Measurements from ENCODE around the gene FGF12.

Gene FGF12

DNA sequence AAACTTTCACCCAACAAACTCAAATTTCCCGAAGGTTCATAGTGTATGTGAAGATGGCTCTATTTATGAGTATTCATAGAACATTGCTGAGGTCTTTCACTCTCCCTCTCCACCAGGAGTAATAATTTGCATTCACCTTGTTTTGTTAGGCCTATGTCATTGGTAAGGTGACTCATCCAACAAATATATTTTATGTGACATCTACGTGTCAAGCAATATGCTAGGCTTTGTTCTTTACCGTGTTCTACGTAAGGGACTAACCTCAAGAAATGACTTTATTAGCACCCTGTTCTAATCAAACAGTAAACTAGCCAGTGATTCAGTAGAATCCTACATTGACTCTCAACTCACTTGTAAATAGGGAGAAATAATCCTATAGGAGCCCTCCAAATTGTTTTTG lies 334.4 kb downstream of the FGF12 start:
- DNase-seq (ENCODE audit: low read depth, low spot score) = no peak
- H3K4me3 ChIP-seq (ENCODE audit: low read depth, low read length) = no peak overlapping the region
- TF ChIP-seq, protein P1, sequence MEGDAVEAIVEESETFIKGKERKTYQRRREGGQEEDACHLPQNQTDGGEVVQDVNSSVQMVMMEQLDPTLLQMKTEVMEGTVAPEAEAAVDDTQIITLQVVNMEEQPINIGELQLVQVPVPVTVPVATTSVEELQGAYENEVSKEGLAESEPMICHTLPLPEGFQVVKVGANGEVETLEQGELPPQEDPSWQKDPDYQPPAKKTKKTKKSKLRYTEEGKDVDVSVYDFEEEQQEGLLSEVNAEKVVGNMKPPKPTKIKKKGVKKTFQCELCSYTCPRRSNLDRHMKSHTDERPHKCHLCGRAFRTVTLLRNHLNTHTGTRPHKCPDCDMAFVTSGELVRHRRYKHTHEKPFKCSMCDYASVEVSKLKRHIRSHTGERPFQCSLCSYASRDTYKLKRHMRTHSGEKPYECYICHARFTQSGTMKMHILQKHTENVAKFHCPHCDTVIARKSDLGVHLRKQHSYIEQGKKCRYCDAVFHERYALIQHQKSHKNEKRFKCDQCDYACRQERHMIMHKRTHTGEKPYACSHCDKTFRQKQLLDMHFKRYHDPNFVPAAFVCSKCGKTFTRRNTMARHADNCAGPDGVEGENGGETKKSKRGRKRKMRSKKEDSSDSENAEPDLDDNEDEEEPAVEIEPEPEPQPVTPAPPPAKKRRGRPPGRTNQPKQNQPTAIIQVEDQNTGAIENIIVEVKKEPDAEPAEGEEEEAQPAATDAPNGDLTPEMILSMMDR (IDR thresholded peaks at IDR 0.05; ENCODE audit: low read depth, low read length) = no peak
- in situ Hi-C loops (cut with HindIII; ENCODE audit: low sequenced_read_pairs) = no loop called here

- no peak overlapping the region for H3K4me3 ChIP-seq (ENCODE audit: low read depth, low read length)
- TF ChIP-seq, protein P1 (IDR thresholded peaks at IDR 0.05; ENCODE audit: low read depth, low read length) = no peak
- in situ Hi-C loops (cut with HindIII; ENCODE audit: low sequenced_read_pairs) = no loop called here
- DNase-seq (ENCODE audit: low read depth, low spot score) = no peak
These were observed 344.5 kb downstream of the FGF12 start for GRCh38 chr3:192382861-192383260.

DNA sequence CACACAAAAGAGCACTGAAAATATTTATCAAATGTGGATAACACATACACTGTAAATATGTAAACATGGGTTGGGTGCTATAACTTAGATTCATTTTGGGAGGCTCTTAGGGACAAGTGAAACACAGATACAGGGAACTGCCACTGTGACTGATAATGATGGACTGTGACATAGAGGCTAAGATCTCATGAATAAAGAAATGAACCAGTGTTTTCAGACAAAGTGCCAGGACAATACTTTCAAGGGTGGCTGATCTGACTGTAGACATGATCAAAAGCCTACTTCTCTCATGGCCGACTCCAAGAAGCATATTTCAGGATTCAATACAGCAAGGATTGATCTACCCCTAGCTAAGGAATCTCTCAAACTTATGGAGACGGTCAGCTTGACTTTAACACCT lies 353.8 kb downstream of the FGF12 start:
- no peak overlapping the region for H3K4me3 ChIP-seq (ENCODE audit: low read depth, low read length)
- TF ChIP-seq, protein P1 (IDR thresholded peaks at IDR 0.05; ENCODE audit: low read depth, low read length) = no peak
- in situ Hi-C loops (cut with HindIII; ENCODE audit: low sequenced_read_pairs) = no loop called here
- no peak for DNase-seq (ENCODE audit: low read depth, low spot score)

- H3K4me3 ChIP-seq (ENCODE audit: low read depth, low read length) = no peak overlapping the region
- TF ChIP-seq, protein P1 (IDR thresholded peaks at IDR 0.05; ENCODE audit: low read depth, low read length) = no peak
- in situ Hi-C loops (cut with HindIII; ENCODE audit: low sequenced_read_pairs) = no loop called here
- DNase-seq (ENCODE audit: low read depth, low spot score) = no peak
These were observed 354.3 kb downstream of the FGF12 start for GRCh38 chr3:192373032-192373431.

- TF ChIP-seq, protein P1 (IDR thresholded peaks at IDR 0.05; ENCODE audit: low read depth, low read length) = no peak
- in situ Hi-C loops (cut with HindIII; ENCODE audit: low sequenced_read_pairs) = no loop called here
- H3K4me3 ChIP-seq (ENCODE audit: low read depth, low read length) = no peak overlapping the region
- DNase-seq (ENCODE audit: low read depth, low spot score) = no peak
These were observed 354.7 kb downstream of the FGF12 start for GRCh38 chr3:192372616-192373015.

DNA sequence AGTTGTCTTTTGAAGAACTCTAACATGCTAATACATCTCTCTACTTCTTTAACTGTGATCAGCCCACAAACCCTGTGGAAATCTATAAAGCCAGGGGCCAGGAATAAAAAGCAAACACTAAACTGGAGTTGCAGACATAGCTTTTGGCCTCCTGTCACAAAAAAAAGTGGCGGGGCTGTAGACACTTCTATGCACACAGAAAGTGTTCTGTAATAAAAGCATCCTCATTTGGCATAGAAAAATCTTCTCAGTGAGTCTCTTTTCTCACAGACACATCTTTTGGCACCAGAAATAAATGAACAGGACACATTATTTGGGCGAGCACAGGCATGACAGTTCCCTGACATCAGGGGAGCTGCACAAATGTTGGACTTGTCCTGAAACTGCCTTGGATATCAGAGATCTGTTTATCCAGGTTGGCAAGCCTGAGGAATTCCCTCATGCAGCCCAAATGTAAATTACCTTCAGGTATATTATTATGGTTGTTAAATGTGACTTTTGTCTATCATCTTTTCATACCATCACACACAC lies 355.4 kb downstream of the FGF12 start:
- DNase-seq (ENCODE audit: low read depth, low spot score) = no peak
- TF ChIP-seq, protein P1 (IDR thresholded peaks at IDR 0.05; ENCODE audit: low read depth, low read length) = no peak
- in situ Hi-C loops (cut with HindIII; ENCODE audit: low sequenced_read_pairs) = no loop called here
- H3K4me3 ChIP-seq (ENCODE audit: low read depth, low read length) = no peak overlapping the region

DNA sequence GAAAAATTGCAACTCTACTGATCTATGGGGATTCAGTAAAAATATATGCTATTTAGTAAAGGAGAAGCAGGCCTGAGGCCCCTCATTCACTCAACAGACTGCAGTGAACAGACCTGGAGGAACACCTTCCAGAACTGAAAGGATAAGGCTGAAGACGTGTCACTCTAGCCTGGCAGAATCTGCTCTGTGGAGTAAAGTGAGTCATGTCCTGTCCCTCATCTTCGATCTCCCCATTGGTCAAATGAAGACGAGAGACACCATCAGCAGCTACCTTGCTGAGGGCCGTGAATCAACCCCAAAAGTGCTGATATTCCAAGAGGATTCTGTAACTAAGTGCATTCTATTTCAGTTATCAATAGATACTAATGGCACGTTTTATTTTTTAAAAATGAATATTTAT lies 359.7 kb downstream of the FGF12 start:
- in situ Hi-C loops (cut with HindIII; ENCODE audit: low sequenced_read_pairs) = no loop called here
- no peak overlapping the region for H3K4me3 ChIP-seq (ENCODE audit: low read depth, low read length)
- no peak for DNase-seq (ENCODE audit: low read depth, low spot score)
- TF ChIP-seq, protein P1 (IDR thresholded peaks at IDR 0.05; ENCODE audit: low read depth, low read length) = no peak
